HG02884 (cell line): ENCODE results near the gene BRSK2.

Experiments
- ATAC-seq: cut with Tn5 transposase; IDR thresholded peaks from one replicate; pipeline ENCODE4 v1.9.1; 2021; ENCODE audit warnings: mild to moderate bottlenecking, moderate library complexity; ENCODE audit not compliant: unreplicated experiment

The BRSK2 gene

DNA sequence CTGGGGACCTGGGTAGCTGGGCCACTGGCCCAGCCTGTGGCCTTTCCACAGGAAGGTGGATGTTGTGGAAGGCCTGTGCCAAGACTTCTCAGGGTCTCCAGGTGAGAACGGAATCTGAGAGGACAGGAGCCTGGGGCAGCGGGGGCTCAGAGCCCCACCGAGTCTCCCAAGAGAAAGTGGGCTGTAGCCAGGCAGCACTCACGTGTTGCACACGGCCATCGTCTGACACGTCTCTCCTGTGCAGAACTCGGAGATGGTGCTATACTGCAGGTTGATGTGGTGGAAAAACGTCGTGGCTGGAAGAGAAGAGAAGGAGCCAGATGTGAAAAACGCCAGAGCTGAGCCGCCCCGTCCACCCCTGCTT, 90.4 kb downstream of the BRSK2 start:
- no peak for ATAC-seq

DNA sequence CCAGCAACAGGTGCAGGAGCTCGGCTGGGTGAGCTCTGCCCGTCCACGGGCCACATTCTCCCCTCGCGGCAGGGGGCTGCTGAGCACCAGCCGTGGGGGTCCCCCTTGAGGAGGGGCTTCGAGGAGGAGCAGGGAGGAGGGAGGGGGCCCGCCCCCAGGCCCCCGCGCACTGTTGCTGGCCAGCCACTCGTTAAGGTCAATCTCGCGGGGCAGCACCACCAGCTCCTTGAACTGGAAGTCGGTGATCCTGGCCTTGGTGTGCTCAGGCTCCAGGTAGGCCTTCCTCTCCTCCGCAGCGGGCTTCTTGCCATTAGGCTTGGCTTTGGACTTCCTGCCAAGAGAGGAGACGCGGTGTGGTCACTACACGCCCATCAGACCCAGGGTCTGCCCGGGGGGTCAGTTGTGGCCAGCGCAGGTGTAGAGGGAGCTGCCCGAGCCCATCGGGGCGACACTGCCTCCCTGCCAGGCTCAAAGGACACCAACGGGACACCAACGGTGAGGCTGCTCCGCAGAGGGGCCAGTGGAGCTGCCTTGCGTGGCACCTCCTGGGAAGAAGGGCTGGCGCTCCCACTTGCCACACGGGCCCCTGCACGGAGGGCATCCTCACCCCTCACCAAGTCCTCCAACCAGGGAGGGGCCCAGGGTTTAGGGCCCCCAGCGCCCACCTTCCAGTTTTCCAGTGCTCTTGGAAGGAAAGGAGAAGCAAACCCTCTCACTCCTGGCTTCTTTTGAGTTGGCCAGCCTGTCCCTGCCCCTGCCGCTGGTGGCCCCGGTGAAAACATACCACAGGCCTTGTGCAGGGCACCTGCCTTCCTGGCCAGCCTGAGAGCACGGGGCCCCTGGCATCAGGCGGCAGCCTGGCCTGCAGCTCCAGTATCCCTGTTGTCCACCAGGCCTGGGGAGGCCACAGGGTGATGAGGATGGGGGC, 91.1 kb downstream of the BRSK2 start:
- no peak for ATAC-seq

DNA sequence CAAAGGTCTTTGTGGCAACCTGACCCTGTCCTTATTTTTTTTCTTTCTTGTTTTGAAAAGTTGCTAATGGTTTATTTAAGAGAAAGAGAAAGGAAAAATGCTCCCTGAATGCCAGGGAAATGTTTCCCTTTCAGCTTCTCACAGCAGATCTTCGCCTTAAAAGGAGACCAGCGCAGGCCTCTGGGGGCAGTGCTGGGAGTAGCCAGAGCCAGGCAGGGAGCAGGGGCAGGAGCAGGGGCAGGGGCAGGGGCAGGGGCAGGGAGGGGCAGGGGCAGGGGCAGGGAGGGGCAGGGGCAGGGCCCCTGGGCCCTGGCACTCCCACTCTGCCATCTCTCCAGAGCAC, 91.7 kb downstream of the BRSK2 start:
- ATAC-seq = no peak

DNA sequence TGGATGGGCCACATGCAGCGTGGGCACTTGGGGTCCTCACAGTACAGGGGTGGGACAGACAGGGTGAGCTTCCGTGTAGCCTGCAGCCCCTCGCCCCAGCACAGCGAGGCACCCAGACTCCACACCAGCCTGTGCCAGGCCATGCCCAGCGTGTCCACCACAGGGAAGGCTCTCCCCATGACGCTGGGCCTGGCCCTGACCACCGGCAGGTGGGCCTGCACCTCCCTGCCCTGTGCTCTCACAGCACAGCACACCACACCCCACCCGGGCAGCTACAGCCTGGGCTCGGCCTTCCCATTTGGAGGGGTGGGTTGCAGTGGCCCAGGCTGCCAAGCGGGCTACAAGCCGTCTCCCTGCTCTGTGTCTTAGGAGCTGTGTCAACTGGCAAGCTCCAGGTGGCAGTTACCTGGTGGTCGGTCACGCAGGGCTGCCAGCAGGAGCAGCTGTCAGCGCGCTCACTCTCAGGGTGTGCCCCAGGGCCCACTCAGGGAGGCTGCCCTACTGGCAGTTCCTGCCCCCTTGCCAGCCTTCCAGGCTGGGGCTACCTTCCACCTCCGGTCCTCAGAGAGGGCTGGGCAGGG, 92.2 kb downstream of the BRSK2 start:
- no peak for ATAC-seq

DNA sequence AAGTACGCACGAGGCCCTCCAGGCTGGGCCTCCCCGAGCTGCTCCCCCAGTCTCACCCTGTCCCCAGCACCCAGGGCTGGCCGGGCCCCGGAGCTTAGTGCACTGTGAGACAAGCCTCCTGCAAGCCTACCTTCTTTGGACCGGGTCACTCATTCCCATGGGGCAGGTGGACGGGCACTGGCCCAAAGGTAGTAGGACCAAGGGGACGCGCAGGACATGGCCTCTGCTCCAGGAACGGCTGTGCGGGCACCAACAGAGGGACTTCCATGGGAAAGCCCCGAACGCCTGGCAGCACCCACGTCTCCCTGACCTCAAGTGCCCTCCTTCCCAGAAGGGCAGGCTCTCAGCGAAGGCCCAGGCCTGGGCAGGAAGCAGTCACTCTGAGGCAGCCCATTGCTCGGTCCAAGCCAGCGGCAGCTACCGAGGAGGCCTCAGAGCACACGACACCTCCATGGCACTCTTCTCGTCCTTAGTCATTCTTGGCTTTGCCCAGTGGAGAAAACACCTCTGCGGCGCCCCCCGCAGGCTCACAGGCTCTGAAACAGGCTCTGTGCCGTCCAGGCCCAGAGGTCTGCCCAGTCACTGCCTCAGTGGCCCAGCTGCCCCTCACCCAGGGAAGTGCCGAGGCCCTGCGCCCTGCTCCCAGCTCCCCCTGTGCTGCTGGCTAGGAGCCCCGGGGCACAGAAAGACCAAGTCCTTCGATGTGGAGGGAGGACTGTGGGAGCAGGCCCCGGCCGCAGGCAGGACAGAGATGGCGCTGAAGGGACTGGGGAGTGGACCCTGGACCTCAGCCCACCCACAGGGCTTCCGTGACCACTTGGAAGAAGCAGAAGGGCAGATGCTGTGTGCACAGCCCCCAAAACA, 93.1 kb downstream of the BRSK2 start:
- ATAC-seq = no peak

DNA sequence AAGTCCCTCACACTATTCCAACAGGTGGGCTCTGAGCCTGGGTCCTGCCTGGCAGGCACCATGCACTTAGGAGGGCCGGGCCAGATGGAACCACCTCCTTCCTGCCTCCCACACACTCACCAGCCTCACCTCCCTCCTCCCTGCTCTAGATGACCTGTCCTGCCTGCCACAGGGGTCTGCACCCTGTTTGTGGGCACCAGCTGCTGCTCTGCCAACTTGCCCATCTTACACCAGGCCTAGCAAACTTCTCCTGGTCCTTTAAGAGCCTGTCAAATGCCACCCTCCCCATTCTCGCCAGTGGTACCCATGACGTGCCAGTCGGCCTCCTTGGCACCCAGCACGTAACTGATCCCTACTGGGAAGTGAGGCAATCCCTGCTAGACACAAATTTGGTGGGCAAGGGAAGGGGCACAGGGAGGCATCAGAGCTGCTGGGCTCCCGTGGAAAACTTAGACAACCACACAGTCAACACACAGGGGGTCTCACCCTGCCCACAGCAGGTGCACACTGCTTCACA, 93.8 kb downstream of the BRSK2 start:
- no peak for ATAC-seq

DNA sequence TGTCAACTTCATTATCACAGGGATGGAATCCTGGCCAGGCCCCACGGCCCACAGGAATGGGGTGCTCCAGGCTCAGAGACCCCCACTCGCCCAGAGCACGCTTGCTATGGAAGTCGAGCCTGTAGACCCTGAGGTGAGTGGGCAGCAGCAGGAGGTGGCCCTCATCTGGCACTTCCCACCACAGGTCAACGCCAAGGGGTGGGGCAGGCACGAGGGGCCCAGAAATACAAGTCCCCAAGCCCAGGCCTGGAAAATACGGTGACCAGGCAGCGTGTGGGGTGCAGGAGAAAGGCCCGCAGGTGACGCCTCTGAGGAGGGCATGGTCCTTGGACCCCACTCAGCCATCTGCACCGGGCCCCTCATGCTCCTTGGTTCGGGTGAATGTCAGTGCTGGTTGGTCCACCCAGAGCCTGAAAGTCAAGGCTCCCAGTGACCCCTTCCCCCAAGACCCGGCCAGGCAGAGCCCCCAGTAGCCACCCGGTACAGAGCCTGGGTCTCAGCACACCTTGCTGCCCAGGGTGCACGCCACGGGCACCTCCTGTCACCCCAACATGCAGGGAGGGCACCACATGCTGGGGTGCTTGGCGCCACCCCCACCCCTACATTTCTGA, 94.4 kb downstream of the BRSK2 start:
- no peak for ATAC-seq

DNA sequence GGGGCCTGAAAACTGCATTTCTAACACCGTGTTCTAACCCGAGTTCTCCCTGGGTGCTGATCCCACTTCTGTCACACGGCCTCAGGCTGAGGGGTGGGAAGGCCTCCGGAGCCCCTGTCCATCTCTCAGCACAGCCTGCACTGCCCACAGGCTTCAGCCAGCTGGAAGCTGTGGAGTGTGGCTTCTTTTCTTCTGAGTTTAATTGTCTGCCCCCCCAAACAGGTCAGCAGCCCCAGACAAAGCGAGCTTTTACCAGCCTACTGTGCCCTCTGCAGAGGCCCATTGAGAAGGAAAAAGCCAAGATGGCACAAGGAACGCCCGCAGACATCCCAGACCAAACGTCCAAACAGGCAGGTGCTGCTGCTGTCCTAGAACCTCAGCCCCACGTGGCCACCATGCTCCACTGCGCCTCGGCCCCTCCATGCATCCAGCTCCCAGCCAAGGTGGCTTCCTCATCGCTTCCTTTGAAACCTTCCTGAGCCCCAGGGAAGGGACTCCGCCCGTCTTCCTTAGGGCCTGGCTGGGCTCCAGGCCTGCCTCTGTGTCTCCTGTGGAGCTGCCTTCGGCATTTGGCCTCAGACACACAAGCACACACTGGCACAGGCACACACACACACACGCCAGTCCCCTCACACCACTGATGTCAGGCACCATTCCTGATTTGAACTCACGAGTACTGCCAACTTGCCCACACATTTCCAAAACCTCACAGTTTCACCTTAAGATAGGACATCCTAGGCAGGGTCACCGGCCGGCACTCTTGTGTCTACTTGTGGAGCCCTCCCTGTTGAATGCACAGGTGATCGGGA, 95.2 kb downstream of the BRSK2 start:
- ATAC-seq = no peak

DNA sequence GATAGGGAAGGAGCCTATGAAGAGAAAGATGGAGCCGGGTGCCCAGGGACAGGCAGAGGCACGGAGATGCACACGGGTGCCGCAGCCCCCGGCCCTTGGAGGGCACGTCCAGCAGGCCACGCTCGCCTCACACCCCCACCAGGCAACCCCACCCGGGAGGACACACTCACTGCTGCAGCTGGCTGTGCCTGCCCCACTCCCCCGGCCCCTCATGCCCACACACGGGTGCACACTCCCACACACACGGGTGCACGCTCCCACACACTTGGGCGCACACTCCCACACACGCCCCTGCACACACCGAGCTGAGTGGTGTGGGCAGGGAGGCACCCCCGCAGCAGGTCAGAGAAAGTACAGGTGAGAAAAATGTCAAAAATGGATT, 95.8 kb downstream of the BRSK2 start:
- ATAC-seq = no peak

DNA sequence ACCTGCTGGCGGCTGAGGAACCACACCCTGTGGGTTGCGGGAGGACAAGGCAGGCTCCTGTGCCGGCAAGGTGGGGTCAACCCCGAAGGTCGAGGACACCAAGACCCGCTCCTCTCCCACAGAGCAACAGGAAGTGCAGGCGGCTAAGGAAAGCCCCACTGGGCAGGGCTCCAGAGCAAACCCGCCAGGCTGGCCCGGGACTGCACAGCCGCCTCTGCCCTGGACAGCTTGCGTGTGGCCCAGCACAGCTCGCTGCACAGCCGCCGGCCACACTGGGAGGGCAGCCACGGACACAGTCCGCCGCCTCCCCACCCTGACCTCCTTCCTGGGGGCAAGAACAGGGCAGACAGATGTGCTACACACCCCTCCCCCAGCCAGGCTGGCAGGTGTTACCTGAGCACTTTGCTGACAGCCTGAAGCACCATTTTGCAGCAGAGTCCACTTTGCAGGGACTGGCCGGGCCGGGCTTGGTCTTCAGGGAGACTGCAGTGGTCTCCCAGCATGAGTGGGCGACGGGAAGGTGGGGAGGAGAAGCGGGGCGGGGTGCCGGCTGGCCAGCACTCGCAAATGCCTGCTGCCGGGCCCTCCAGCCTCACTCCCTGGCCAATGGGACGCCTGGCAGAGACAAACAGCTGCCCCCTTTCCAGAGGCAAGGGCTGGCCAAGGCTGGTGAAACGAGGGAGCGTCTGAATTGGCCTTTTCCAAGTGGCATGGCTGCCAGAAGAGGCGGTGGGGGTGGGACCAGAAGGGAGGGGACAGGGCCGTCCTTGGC, 96.5 kb downstream of the BRSK2 start, which contains the start of gene MOB2:
TSS of gene MOB2 (minus strand) at position 726 of the 772 bp plus-strand sequence. CDS start at position 503, 223 bp downstream.
- no peak for ATAC-seq

DNA sequence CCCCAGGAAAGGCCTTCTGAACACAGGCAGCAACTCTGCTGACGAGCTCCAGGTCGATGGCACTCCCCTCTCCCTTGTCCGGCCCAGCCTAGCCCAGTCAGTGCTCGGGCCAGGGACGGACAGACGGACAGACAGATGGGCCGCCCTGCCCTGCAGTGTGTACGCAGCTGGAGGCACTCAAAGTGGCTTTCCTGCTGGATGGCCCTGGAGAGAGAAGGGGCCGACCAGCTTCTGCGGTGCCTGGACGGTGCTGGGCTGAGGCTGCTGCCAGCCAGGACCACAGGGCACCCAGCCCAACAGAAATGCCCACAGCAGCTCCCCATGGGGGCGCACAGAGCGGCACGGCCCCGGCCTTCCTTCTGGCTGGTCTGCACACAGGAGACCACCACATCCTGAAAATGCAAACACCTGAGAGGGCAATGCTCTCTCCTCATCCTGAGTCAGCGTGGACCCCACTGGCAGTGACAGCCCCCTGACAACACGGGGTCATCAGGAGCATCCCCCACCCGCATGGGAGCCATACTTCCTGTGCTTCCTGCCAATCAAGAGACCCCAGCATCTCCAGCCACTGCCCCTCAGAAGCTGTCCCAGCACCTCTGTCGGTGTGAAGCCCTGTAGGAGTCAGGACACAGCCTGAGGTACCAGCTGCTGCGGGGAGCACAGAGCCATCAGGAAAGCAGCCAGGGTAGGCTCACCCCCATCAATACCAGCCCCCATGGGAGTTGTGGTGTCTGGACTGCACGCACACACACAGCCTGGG, 97.5 kb downstream of the BRSK2 start:
- no peak for ATAC-seq

DNA sequence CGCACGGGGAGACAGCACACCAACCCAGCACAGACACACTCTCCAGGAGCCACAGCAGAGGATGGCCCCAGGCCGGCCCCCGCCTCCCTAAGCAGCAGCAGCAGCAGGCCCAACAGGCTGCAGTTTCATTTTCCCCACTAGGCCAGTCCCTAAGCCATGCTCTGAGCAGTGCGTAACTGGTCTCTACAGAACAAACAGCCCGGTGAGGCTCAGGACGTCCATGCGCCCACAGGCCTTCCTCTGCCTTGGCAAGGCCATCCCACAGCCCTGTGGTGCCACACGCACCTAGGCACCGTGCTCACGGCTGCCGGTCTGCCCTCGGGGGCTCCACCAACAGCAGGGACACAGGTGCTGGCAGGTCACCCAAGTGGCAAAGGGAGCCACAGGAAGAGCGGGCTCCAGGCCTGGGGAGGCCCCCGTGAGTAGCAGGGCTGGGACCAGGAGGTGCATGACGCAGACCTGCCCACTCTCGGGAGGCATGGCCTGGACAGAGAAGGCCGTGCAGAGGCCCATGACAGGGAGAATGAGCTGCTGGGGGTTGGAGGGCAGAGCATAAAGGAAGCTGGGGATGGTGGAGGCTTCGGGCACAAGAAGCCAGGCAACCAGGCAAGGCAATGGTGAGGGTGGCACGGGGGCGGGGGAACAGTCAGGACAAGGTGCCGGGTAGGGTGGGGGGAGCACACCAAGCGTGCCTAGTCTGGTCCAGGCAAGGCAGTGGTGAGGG, 98.3 kb downstream of the BRSK2 start:
- ATAC-seq = no peak

DNA sequence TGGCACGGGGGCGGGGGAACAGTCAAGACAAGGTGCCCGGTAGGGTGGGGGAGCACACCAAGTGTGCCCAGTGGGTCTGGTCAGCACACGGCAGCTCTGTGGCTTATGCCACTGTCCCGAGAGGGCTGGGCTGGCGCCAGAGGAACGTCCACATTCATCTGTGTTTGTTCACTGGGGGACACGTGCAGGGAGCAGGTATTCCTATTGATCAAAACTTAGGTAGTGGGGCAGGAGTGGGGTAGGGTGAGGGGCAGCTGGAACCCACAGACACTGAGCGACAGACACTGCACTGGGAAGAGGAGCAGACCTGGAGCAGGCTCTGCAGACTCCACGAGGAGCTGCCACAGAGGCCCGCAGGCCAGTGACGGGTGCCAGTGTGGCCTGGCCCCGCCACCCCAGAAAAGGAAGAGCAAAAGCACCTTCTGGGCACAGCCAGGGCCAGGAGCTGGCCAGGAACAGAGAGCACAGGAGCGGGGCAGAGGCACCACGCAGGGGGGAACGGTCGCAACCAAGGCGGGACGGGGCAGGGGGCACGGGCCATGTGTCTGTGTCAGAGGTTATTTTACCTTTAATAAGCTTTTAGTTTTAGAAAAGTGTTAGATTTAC, 98.9 kb downstream of the BRSK2 start:
- ATAC-seq = no peak

DNA sequence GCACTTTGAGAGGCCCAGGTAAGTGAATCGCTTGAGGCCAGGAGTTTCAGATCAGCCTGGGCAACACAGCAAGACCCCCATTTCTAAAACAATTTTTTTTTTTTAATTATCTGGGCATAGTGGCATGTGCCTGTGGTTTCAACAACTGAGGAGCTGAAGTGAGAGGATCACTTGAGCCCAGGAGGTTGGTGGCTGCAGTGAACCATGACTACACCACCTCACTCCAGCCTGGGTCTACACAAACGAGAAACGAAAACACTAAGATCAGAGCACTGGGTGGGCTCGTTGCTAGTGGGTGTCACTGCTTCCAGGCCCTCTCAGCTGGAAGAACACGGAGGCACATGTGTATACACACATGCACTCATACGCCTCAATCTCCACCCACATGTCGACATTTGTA, 100.9 kb downstream of the BRSK2 start:
- ATAC-seq = no peak

DNA sequence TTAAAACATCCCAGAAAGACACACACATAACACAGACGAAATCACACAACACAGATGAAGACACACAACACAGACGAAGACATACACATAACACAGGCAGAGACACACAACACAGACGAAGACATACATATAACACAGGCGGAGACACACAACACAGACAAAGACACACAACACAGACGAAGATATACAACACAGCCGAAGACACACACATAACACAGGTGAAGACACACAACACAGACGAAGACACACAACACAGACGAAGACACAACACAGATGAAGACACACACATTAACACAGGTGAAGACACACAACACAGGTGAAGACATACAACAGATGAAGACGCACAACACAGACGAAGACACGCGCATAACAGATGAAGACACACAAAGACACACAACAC, 101.6 kb downstream of the BRSK2 start:
- ATAC-seq = no peak

DNA sequence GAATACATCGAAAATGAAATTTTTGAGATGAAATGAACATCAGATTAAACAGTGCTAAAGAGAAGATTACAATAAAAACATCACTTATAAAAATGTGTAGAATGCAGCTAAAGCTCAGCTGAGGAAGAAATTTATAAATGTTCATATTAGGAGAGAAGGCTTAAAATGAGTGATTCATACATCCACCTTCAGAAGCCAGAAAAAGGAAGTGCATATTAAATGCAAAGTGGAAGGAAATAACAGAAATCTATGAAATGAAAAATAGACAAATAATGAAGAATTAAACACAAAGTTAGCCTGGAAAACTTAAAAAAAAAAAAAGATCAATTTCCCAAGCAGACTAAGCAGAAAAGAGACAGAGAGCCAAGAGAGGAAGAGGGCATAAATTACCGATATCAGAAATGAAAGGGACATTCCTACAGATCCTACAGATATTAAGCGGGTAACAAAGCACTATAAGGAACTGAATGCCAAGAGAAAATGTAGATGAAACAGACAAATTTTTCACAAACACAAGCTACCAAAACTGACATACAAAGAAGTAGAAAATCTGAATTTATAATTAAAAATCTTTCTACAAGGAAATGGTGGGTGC, 104.0 kb downstream of the BRSK2 start:
- no peak for ATAC-seq

DNA sequence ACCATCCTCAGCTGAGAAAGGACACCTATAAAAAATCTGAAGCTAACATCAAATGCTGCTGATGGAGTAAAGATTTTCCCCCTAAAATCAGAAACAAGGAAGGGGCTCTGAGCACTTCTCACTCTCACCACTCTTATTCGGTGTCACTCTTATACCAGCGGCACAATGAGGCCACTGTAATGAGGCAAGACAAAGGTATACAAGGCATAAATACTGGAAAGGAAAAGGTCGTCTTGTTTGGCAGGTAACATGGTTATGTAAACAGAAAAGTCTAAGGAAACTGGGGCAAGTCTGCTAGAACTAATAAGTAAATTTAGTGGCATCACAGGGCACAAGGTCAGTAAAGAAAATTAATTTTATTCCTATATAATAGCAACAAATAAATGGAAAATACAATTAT, 104.9 kb downstream of the BRSK2 start:
- no peak for ATAC-seq
